ENCODE results near the gene FOXN3.
"Not testable (repeated sequence)": the region's sequence is repeated elsewhere in the genome, so short reads cannot be mapped to it uniquely, and the experiment has no call there.

Gene FOXN3

DNA sequence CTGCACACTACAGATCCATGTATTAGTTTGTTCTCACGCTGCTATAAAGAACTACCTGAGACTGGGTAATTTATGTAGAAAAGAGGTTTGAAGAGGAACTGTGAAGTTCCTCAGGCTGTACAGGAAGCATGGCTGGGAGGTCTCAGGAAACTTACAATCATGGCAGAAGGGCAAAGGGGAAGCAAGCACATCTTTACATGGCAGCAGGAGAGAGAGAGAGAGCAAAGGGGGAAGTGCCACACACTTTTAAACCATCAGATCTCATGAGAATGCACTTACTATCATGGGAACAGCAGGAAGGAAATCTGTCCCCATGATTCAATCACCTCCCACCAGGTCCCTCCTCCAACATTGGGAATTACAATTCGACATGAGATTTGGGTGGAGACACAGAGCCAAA lies 265.3 kb downstream of the FOXN3 start:
- DNase-seq, result not testable (repeated sequence)

DNA sequence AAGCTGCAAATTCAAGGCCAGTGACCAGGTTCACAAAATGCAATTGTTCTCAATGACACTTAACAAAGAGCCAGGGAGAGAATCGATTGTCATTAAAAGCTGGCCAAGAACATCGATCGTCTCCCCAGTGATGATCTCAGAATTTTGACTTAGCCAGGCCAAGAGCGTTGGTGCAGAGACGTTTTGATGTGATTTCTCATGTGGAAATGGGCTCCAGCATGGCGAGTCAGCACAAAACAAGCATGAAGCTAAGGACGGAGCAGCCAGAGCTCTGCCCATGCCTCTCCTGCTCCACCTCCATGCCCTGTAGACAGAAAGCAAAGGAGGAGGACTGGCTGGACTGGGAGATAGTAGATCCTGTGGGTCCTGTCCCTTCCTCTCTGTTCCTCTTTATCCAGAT lies 270.8 kb downstream of the FOXN3 start:
- no peak for DNase-seq

GRCh38 chr14:89144642-89145041 lies 272.4 kb downstream of the FOXN3 start:
- no peak for DNase-seq

- no peak for DNase-seq
Measured at GRCh38 chr14:89144066-89144465, 273.0 kb downstream of the FOXN3 start.

- no peak for DNase-seq
Measured at GRCh38 chr14:89143595-89143994, 273.4 kb downstream of the FOXN3 start.

DNA sequence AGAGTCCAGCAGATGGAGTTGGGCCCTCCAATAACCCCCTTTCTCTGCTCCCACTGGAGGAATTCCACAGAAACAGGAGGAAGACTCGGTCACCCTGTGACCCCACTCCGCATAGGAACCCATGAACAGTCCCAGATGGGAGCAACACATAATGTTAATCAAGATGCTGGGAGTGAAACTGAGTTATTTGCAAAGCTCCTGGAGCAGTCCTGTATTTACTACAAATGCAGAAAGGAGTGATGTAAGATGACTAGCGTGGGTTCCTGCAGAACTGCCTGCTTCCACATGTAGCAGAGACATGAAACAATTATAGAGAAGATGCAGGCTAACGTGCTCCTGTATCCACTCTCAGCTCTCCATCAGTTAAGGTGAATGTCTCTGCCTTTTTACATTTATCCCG lies 274.7 kb downstream of the FOXN3 start:
- no peak for DNase-seq

- no peak for DNase-seq
Measured at GRCh38 chr14:89141862-89142261, 275.2 kb downstream of the FOXN3 start.

DNA sequence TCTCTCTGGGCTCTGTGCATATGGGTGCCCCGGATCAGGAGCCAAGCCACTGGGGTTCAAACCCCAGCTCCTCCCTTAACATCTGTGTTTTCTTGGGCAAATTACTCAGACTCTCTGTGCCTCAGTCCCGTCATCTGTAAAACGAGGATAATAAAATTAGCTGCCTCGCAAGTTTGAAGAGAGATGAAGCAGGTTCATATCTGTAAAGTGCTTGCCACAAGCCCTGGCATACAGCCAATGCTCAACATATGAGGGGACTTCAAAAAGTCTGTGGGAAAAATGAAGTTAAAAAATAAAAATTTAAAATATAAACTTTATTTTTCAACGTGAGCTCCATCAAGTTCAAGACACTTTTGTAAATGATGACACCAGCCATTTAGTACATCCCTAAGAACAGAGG lies 276.7 kb downstream of the FOXN3 start:
- DNase-seq, result no peak

DNA sequence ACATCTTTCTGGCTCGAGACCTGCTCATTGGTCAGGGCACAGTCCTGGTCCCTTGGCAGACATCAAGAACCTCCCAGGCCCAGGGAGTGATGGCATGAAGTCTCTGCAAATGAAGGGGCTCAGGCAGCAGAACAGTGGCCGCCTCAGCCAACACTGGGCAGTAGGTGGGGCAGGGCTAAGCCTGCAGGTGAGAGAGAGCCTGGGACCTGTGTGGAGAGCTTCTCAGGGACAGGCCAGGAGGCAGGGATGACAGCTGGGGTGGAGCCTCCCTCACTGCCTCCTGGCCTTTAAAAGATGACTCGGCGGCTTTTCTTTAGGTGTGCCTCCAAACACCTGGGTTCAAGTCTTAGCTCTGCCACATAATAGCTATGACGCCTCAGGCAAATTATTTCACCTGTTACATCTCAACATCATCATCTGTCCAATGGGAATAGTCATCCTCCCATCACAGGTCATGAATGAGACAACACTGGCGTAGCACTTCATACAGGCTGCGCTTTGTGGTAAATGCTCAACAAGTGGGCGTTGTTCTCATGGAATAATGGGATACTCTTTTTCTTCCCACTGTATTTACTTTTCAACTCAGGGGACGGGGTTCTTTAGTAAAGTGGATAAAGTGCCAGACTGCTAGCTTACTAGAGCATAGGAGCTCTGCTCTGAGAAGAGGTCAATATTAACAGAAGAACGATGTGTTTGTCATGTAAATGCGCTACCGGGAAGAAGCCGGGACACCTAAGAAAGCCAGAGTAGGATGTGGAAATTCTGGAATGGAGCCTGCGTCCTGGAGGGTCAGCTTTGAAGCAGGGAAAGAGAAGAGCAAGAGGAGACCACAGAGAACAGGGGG lies 277.4 kb downstream of the FOXN3 start:
- no peak for DNase-seq

DNA sequence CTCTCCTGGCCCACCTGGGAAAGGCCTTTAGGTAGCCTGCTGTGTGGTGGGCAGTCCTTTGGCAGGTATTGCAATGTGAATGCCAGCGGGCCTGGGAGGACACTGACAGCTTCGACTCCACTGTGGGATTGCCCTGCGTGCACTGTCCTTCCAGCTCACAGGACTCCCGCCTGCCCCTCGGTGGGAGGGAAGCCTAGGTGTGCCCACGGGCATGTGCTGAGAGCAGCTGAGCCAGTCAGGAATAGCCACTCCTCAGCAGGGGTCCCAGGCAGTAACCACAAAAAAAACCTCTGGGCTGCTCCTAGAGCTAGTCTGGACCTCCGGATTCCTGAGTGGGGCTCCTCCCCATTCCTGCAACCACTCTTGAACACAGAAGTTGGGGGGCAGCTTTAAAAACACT lies 278.2 kb downstream of the FOXN3 start:
- DNase-seq, result no peak

GRCh38 chr14:89137526-89138163 lies 279.4 kb downstream of the FOXN3 start:
- DNase-seq, result no peak

- no peak for DNase-seq
Measured at GRCh38 chr14:89136587-89136986, 280.4 kb downstream of the FOXN3 start.

- DNase-seq, result no peak
Measured at GRCh38 chr14:89134640-89135039, 282.4 kb downstream of the FOXN3 start.

DNA sequence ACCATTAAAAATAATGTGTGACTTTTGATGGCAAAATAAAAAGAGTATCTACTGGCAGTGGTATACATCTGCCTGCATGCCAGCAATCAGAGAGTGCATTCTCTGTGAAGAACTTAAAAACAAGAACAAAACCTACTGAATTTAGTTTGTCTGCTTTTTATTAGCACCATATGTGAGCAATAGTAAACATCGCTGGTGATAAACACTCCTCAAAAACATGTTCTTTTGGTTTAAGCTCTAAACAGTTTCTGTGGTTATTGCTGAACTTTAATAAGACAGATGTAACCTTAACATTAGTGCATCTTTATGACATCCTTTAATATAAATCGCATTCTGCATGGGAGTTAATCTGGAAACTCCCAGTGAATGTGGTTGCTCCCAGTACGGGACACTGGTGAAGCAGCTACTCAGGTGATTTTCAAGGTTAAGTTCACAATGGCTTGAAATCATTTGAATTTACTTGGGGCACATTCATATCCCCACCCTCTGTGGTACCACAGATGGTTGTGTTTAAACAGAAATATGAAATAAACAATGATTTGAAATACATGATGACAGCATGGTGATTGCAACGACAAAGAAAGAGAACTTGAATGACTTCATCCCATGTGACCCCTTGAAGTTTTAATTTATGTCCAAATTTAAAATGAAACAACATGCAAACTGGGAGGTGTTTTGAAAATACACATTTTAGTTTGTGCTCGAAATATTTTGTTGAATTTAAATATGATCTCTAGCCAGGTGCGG lies 285.9 kb downstream of the FOXN3 start:
- no peak for DNase-seq

DNA sequence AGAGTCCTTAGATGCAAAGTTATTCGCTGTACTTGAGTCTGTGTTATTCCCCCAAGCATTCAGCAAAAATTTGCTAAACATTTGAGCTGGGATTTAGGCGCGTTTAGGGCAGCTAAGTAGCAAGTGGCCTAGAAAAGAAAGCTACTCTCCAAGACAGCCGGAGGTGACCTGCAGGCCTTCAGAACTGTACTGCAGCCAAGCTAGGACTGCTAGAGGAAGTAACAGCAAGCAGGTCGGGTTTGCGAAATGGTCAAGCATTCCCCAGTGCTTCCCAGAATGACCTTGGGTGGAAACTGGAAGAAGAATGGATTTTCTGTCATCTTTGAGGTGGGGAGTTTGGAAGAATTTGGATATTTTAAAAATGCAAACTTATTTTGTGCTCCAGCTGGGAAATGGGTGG lies 287.5 kb downstream of the FOXN3 start:
- DNase-seq, result no peak

- DNase-seq, result no peak
Measured at GRCh38 chr14:89128311-89129026, 288.6 kb downstream of the FOXN3 start.

DNA sequence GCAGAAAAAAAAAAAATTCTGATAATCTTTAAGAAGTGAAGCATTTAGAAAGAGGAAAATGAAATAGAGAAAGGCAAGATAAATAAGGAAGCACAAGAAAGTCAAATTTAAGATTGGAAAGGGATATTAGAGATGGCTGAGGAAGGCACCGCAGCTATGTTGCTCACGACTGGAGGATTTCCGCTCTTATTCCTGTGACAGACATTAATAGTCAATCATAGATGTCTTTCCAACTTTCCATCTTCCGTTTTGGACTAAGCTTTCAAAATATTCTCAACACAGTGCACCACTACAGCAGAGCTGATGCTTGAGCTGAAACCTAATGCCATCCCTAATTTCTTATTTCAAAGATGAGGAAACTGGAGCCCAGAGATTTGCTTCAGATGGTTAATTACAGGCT lies 290.6 kb downstream of the FOXN3 start:
- DNase-seq, result no peak

- DNase-seq, result no peak
Measured at GRCh38 chr14:89125216-89125615, 291.8 kb downstream of the FOXN3 start.

DNA sequence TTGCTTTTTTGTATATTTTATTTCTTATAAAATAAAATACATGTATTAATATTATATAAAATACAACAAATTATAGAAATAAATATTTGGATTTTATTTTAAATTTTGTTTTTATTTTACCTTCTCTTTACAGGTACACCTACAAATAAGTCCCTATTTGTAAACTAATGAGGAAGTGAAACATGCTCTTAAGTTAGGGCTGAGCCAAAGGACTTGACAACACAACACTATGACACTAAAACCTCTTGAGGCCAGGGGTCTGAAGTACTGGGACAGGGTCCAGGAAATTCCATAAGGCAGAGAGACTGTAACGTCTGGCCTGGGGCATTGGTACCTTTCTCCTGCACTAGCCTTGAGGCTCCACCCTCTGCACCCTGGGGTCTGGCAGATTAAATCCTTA lies 293.2 kb downstream of the FOXN3 start:
- DNase-seq, result no peak

DNA sequence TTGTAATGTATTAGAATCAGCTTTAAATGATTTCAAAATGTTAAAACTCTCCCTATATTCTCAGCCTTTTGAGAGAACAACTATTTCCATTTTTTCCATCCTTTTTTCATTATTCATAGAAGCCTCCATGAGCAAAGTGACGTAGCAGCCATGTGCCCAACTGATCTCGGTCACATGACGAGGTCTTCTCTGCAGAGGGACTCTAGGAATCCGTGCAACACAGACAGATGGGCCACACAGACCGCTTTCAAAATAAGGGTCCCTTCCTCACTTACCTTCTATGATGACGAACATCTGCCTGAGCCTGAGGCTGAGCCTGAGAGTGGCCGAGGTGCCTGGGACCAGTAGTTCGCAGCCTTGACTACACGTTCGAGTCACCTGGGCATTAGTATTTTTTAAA lies 293.8 kb downstream of the FOXN3 start:
- DNase-seq, result no peak

DNA sequence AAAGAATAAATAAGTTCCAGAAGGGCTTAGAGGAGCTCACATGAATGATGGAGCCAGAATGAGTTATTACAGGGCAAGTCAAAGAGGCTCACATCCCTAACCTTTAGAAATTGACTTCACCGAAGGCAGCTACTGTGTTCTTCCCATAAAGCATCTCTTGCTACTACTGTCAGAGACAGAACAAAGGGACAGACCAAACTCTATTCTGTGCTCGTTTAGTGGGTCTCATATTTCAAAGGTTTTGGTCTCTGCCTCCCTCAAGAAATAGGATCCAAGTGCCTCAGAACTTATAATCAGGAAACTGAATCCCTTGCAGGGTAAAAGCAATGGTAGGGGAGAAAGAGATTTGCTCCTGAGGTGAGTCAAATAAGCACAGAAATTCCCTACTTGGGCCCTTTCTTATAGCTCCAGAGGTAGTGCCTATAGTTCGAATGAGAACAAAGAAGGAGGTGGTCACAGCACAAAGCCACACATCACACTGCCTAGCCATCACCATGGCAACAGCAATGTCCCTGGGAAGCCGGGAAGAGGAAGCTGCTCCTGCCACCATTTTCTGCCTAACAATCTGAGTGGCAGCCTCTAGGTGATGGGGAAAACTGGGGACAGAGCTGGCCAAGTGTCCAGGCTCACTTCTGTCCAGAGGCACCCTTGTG lies 294.9 kb downstream of the FOXN3 start:
- DNase-seq, result no peak

DNA sequence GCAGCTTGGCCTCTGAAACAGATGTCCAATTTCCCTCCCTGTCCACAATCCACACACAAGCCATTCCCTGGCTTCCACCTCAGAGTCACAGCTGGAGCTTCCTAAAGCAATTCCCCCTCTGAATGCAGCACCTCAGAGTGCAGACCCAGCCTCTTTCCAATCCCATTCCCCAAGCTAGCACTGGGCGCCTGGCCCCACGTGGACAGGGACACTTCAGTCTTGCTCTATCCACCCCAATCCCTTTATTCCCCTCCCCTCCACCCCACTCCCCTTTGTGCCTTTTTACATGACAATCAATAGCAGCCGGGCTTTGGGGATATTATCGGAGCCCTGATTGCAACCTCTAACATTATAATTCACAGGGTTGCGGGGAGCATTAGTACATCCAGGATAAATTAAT lies 300.0 kb downstream of the FOXN3 start:
- no peak for DNase-seq

GRCh38 chr14:89114109-89114508 lies 302.9 kb downstream of the FOXN3 start:
- DNase-seq, result no peak
